GM12801 (cell line): ENCODE results near the gene FAM131A.

ENCODE experiments used
- TF ChIP-seq, protein P1 (sequence below): IDR thresholded peaks from one replicate; pipeline ENCODE4 v1.5.1; 2011; ENCODE audit warnings: control low read depth; ENCODE audit not compliant: insufficient read length; ENCODE audit errors: extremely low read depth

The FAM131A gene

GRCh38 chr3:184345317-184346144 is 8.1 kb downstream of the FAM131A start:
- TF ChIP-seq, protein P1, sequence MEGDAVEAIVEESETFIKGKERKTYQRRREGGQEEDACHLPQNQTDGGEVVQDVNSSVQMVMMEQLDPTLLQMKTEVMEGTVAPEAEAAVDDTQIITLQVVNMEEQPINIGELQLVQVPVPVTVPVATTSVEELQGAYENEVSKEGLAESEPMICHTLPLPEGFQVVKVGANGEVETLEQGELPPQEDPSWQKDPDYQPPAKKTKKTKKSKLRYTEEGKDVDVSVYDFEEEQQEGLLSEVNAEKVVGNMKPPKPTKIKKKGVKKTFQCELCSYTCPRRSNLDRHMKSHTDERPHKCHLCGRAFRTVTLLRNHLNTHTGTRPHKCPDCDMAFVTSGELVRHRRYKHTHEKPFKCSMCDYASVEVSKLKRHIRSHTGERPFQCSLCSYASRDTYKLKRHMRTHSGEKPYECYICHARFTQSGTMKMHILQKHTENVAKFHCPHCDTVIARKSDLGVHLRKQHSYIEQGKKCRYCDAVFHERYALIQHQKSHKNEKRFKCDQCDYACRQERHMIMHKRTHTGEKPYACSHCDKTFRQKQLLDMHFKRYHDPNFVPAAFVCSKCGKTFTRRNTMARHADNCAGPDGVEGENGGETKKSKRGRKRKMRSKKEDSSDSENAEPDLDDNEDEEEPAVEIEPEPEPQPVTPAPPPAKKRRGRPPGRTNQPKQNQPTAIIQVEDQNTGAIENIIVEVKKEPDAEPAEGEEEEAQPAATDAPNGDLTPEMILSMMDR, result no peak

DNA sequence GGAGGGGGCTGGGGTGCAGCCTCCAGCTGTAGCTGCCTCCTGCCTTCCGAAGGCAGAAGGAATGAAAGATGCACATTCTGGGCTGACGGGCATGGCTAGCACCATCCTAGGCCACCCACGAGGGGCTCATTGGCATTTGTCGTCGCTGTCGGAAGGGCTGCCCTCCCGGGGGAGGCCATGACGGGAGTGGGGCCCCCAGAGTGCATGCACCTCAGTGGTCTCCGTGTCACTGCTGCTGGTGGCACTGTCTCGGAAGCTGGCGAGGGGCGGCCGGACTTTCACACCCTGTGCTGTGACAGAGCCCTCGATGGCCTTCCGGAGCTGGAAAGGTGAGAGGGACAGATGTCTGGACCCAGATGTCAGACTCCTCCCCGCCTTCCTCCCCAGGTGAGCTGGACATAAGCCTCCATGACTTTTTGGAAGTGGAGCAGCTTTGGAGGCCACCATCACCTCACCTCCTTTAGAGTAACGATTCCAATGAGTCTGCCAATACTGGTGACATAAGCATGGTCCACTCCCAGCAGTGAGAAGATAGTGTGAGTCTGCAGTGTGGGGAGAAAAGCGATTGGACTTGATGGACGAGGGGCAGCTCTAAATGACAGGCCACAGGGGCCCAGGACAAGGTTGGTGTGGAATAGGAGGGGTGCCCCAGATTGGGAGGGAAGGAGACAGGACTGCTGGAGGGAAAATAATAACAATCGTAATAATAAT is 9.2 kb downstream of the FAM131A start:
- TF ChIP-seq, protein P1, result no peak

DNA sequence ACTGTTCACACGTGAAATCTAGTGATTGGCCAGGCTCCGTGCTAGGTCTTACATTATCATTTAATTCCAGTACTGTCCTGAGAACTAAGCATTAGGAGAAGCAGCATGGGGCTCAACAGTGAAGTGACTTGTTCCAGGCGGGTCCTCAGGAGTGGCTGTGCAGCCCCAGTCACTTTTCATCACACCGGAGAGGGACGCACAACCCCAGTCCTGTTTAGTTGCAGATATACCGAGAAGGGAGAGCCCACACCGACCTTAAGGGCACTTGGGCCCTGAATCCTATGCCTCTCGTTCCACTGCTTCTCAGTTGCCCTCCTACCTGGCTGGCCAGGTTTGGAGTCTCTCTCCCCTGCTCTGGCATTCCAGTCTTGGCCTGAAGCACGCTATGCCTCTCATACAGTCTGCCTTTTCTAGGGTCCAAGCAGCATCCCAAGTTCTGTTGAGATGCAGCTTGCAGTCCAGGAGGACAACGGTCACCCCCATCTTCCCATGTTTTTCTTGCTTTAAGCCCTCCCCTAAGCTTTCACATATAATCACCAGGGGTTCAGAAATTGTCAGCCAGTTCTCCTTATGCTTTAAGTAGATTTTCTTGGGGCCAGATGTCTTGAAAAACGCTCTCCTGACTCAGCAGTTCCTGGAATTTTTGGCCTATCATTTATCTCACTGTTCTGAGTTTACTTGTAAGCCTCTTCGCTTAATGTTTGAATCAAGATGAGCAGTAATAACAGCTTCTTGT is 10.1 kb downstream of the FAM131A start:
- TF ChIP-seq, protein P1, result no peak

- TF ChIP-seq, protein P1, result no peak
Observed at GRCh38 chr3:184348057-184348382, 10.6 kb downstream of the FAM131A start.

DNA sequence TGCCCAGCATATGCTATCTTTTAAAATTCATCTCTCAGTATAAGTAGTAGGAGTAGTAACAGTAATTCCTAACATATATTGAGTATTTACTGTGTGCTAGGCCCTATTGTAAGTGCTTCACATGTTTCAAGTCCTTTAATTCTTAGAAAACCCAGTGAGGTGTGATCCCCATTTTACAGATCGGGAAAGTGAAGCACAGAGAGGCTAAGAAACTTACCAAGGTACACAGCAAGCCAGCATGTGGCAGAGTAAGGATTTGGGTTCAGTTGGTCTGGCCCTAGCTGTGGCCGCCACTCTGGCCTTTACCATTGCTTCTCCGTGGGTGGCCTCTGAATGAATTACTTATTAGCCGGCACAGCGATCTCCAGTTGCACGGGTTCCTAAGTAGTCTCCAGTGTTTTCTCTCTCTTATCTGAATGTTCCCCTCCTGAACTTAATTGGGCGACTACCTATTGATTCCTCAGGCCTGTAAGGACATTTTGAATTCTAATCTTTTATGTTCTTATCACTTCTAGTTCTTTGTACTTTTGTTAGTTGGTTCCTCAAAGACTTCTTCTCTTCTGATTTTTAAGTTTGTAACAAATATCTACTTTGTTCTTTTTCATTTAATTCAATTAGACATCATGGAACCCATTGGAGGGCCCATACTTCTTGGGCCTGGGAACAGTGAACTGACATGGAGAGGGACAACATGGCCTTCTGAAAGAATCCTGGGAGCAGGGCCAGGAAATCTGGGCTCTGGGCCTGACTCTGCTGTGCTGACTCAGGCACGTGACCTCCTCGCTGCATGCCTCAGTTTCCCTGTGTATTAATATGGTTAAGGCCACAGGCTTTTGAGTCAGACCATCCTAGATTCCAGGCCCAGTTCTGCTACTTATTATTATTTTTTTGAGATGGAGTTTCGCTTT is 12.4 kb downstream of the FAM131A start:
- TF ChIP-seq, protein P1, result no peak

GRCh38 chr3:184350618-184351017 is 13.2 kb downstream of the FAM131A start:
- TF ChIP-seq, protein P1, result no peak
